NCI-H1092 treated with DMSO at 0.1 percent for 48 hours (cell line): ENCODE measurements around the gene IL15RA.

Source experiments
- DNase-seq: peaks from one replicate; lab custom pipeline; 2025; lab: John Stamatoyannopoulos, UW

Gene IL15RA

GRCh38 chr10:5977471-5978229, at the start of gene IL15RA:
Gene IL15RA (minus strand): TSS chr10:5977543. CDS start chr10:5977492, 51 bp downstream.
- DNase-seq: no peak

- DNase-seq: no peak
These were observed 48.4 kb upstream of the IL15RA start for GRCh38 chr10:6025683-6026255.

GRCh38 chr10:6024334-6024682, 47.0 kb upstream of the IL15RA start:
- DNase-seq: no peak

- no peak for DNase-seq
These were observed 46.5 kb upstream of the IL15RA start for GRCh38 chr10:6023661-6024333.

GRCh38 chr10:6022660-6023059, 45.3 kb upstream of the IL15RA start:
- DNase-seq: no peak

GRCh38 chr10:6020826-6021225, 43.5 kb upstream of the IL15RA start:
- DNase-seq: no peak

- no peak for DNase-seq
These were observed 42.5 kb upstream of the IL15RA start for GRCh38 chr10:6019796-6020195.

- no peak for DNase-seq
These were observed 41.9 kb upstream of the IL15RA start for GRCh38 chr10:6019010-6019782.

- no peak for DNase-seq
These were observed 41.1 kb upstream of the IL15RA start for GRCh38 chr10:6018422-6018821.

- no peak for DNase-seq
These were observed 40.5 kb upstream of the IL15RA start for GRCh38 chr10:6017781-6018354.

- DNase-seq: no peak
These were observed 37.0 kb upstream of the IL15RA start for GRCh38 chr10:6014241-6014761.

GRCh38 chr10:6013413-6014192, 36.3 kb upstream of the IL15RA start:
- no peak for DNase-seq

- no peak for DNase-seq
These were observed 35.0 kb upstream of the IL15RA start for GRCh38 chr10:6012121-6012905.

GRCh38 chr10:6011558-6011957, 34.2 kb upstream of the IL15RA start:
- DNase-seq: no peak

GRCh38 chr10:6010569-6010968, 33.2 kb upstream of the IL15RA start:
- no peak for DNase-seq

- no peak for DNase-seq
These were observed 32.6 kb upstream of the IL15RA start for GRCh38 chr10:6009961-6010360.

GRCh38 chr10:6009150-6009549, 31.8 kb upstream of the IL15RA start:
- no peak for DNase-seq

- DNase-seq: no peak
These were observed 31.3 kb upstream of the IL15RA start for GRCh38 chr10:6008497-6009142.

- DNase-seq: no peak
These were observed 29.6 kb upstream of the IL15RA start for GRCh38 chr10:6006991-6007390.

- DNase-seq: no peak
These were observed 29.2 kb upstream of the IL15RA start for GRCh38 chr10:6006546-6006945.
